ENCODE data around the gene MACROD1. TPM values are rescaled to one million over a fixed set of nuclear protein-coding genes. Genes with fewer than 3 reads are reported as not detected.

The MACROD1 gene
- total RNA-seq, 2 donors from 2014 or later, result 33.5 to 68.2 TPM

- 88% methylated on average over 26 of the region's 26 CpGs for WGBS
- no peak for DNase-seq (ENCODE audit: low spot score)
- intact Hi-C loops (cut with DNase I), result no loop called here
- H3K4me1 ChIP-seq (replicated peaks), result no peaks in the 10 kb centered on the region
- H3K4me3 ChIP-seq, result no peak overlapping the region
- H3K27me3 ChIP-seq (replicated peaks; ENCODE audit: insufficient read depth), result no peaks in the 10 kb centered on the region
- H3K36me3 ChIP-seq, result no peaks in the 10 kb centered on the region
- H3K27ac ChIP-seq, result no peak overlapping the region
- TF ChIP-seq POLR2AphosphoS5 (IDR thresholded peaks at IDR 0.05) (no peak), CTCF (IDR thresholded peaks at IDR 0.05) (no peak), POLR2A (IDR thresholded peaks at IDR 0.05) (no peak)
- H3K9me3 ChIP-seq, result no peaks in the 10 kb centered on the region
Measured at GRCh38 chr11:64084146-64084950, 81.6 kb downstream of the MACROD1 start.

- no peak overlapping the region for H3K4me3 ChIP-seq
- no peak overlapping the region for H3K27ac ChIP-seq
- no peaks in the 10 kb centered on the region for H3K9me3 ChIP-seq
- no peaks in the 10 kb centered on the region for H3K27me3 ChIP-seq (replicated peaks; ENCODE audit: insufficient read depth)
- H3K4me1 ChIP-seq (replicated peaks), result no peaks in the 10 kb centered on the region
- 80% methylated on average over 28 of the region's 28 CpGs for WGBS
- intact Hi-C loops (cut with DNase I), result no loop called here
- DNase-seq (ENCODE audit: low spot score), result no peak
- no peaks in the 10 kb centered on the region for H3K36me3 ChIP-seq
- no peak for TF ChIP-seq POLR2AphosphoS5 (IDR thresholded peaks at IDR 0.05)
- no peak for TF ChIP-seq CTCF (IDR thresholded peaks at IDR 0.05)
- no peak for TF ChIP-seq POLR2A (IDR thresholded peaks at IDR 0.05)
Measured at GRCh38 chr11:64083398-64084080, 82.4 kb downstream of the MACROD1 start.

- H3K27ac ChIP-seq, result no peak overlapping the region
- 57% methylated on average over 25 of the region's 27 CpGs for WGBS
- DNase-seq (ENCODE audit: low spot score), result peak; percentile 63
- H3K36me3 ChIP-seq, result no peaks in the 10 kb centered on the region
- no peaks in the 10 kb centered on the region for H3K4me1 ChIP-seq (replicated peaks)
- TF ChIP-seq POLR2A (IDR thresholded peaks at IDR 0.05) (no peak), POLR2AphosphoS5 (IDR thresholded peaks at IDR 0.05) (peak; percentile 78)
- intact Hi-C loops (cut with DNase I), result no loop called here
- H3K4me3 ChIP-seq, result no peak overlapping the region
- no peaks in the 10 kb centered on the region for H3K27me3 ChIP-seq (replicated peaks; ENCODE audit: insufficient read depth)
- no peaks in the 10 kb centered on the region for H3K9me3 ChIP-seq
Measured at GRCh38 chr11:64081745-64082442, 84.0 kb downstream of the MACROD1 start.

- Histone ChIP-seq H3K4me1 (replicated peaks) (no peaks in the 10 kb centered on the region), H3K27ac (no peak overlapping the region), H3K4me3 (no peak overlapping the region), H3K36me3 (no peaks in the 10 kb centered on the region), H3K9me3 (no peaks in the 10 kb centered on the region), H3K27me3 (replicated peaks; ENCODE audit: insufficient read depth) (no peaks in the 10 kb centered on the region)
- TF ChIP-seq CTCF (IDR thresholded peaks at IDR 0.05) (no peak), POLR2AphosphoS5 (IDR thresholded peaks at IDR 0.05) (no peak), POLR2A (IDR thresholded peaks at IDR 0.05) (no peak)
- 92% methylated on average over 10 of the region's 10 CpGs for WGBS
- DNase-seq (ENCODE audit: low spot score), result no peak
- intact Hi-C loops (cut with DNase I), result no loop called here
Measured at GRCh38 chr11:64080390-64080789, 85.5 kb downstream of the MACROD1 start.

- Histone ChIP-seq H3K9me3 (no peaks in the 10 kb centered on the region), H3K27me3 (replicated peaks; ENCODE audit: insufficient read depth) (no peaks in the 10 kb centered on the region), H3K4me1 (replicated peaks) (no peaks in the 10 kb centered on the region), H3K4me3 (no peak overlapping the region), H3K27ac (no peak overlapping the region), H3K36me3 (no peaks in the 10 kb centered on the region)
- 55% methylated on average over 13 of the region's 13 CpGs for WGBS
- intact Hi-C loops (cut with DNase I), result no loop called here
- TF ChIP-seq POLR2AphosphoS5 (IDR thresholded peaks at IDR 0.05), result no peak
- TF ChIP-seq CTCF (IDR thresholded peaks at IDR 0.05), result no peak
- no peak for TF ChIP-seq POLR2A (IDR thresholded peaks at IDR 0.05)
- no peak for DNase-seq (ENCODE audit: low spot score)
Measured at GRCh38 chr11:64078905-64079304, 87.0 kb downstream of the MACROD1 start.

Data from prostate gland (tissue), 2 donors.